Esophagus muscularis mucosa (tissue), 2 donors: ENCODE data around the gene TMPRSS12.

Source experiments
- POLR2A ChIP-seq: fragments of 450-650 bp; IDR thresholded peaks from one replicate; pipeline ENCODE4 v1.6.1; 2017; ENCODE audit warnings: antibody characterized with exemption, moderate library complexity, mild to moderate bottlenecking, low read depth
- POLR2AphosphoS5 ChIP-seq, 2 donors: sonication (generic); formaldehyde crosslinking; IDR thresholded peaks; one replicate each; pipeline ENCODE4 v1.6.1; 2017; ENCODE audit warnings: antibody characterized with exemption in 2 of 2

DNA sequence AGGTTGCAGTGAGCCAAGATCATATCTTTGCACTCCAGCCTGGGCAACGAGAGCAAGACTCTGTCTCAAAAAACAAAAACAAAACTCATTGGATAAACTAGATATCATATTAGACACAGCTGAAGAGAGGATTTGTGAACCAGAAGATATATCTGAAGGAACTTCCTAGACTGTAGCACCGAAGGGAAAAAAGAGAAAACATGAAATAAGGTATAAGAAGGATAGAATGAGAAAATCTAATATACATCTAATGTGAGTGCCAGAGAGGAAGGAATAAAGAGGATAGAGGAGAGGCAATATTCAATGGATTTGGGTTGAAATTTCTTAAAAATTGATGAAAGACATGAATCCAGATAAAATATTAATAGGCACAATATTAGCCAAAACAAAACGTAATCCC lies 22.5 kb downstream of the TMPRSS12 start:
- TF ChIP-seq POLR2AphosphoS5 (IDR thresholded peaks at IDR 0.05): no peak
- no peak for TF ChIP-seq POLR2A
